Measurements from ENCODE around the gene CEMP1. TPM values are rescaled to one million over a fixed set of nuclear protein-coding genes. Genes with fewer than 3 reads are reported as not detected.
A peak's percentile ranks its signal among the peaks of the same experiment; 100 is the strongest.

Gene CEMP1
- total and polyA plus RNA-seq, 10 of the 15 experiments (the other 5 are each of a cell fraction or from before 2014, with no cell fraction given): 0.05 to 8.2 (median 1.5) TPM; not detected in 5

DNA sequence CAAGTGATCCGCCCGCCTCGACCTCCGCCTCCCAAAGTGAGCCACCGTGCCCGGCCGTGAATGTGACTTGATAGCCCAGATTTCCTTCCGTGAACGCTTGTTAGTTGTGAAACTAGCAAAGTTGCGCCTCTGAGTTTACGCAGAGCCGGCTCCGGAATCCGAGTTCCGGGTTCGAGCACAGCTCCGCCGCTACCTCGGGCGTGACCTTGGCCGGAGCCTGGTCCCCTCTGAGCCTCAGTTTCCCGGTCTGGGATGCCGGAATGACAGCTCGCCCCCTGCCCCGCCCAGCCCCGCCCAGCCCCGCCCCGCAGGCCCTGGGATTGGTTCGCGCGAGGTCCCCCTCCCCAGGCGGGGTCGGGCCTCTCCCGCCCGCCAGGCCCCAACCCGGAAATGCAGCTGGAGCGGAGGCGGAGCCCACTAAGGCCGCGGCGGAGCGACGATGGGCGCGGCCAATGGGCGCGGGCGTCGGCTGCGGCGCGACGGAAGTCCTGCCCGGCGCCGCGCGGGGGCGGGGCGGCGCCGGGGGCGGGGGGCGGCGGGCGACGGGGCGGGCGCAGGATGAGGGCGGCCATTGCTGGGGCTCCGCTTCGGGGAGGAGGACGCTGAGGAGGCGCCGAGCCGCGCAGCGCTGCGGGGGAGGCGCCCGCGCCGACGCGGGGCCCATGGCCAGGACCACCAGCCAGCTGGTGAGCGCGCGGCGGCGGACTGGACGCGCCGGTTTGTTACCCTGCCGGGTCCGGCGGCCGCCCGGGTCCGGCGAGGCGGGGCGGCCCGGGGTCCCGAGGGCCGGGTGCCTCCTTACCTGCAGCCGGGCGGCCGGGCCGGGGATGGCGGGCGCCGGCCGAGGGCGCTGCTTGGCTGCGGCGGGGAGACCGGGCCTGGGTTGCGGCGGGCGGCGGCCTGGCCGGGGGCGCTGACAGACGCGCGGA, 6.5 kb upstream of the CEMP1 start, which contains the start of gene PDPK1 (continued):
- TF ChIP-seq RFX5 (IDR thresholded peaks at IDR 0.05; ENCODE audit: low read depth, low read length) (no peak), RB1 (IDR thresholded peaks at IDR 0.05; ENCODE audit: borderline replicate concordance) (peak; percentile 56; the same call in 1 of the 2 replicates), SREBF1 (IDR thresholded peaks at IDR 0.05; ENCODE audit: low read length) (no peak), PAX8 (IDR thresholded peaks at IDR 0.05) (no peak), EP300 (IDR thresholded peaks at IDR 0.05; ENCODE audit: borderline replicate concordance in 1 of 2, control insufficient read depth in 1 of 2, low read depth in 2 of 2, low read length in 2 of 2) (no peak), NR2C2 (IDR thresholded peaks at IDR 0.05; ENCODE audit: borderline replicate concordance, control insufficient read depth, insufficient read length, low read depth) (no peak), CBX5 (IDR thresholded peaks at IDR 0.05; ENCODE audit: low read depth) (no peak), SMC3 (IDR thresholded peaks at IDR 0.05; ENCODE audit: borderline replicate concordance, low read length) (no peak), HDGF (IDR thresholded peaks at IDR 0.05) (no peak), NBN (IDR thresholded peaks at IDR 0.05) (peak; percentile 24; the same call in 1 of the 2 replicates), ASH2L (IDR thresholded peaks at IDR 0.05; ENCODE audit: borderline replicate concordance, low read depth) (no peak), RCOR1 (conservative IDR thresholded peaks at IDR 0.05; ENCODE audit: low read depth, low read length) (no peak), TCF3 (IDR thresholded peaks at IDR 0.05; ENCODE audit: borderline replicate concordance, insufficient read depth, low read depth, low read length) (no peak), CBFB (IDR thresholded peaks at IDR 0.05; ENCODE audit: low read depth) (no peak), EZH2 (IDR thresholded peaks at IDR 0.05; ENCODE audit: borderline replicate concordance, control insufficient read depth, low read depth, low read length) (no peak), POLR2A (IDR thresholded peaks at IDR 0.05; ENCODE audit: low read depth, low read length) (peak; percentile 80), NR2C1 (IDR thresholded peaks at IDR 0.05) (peak; percentile 57; the same call in 1 of the 2 replicates), ESRRA (IDR thresholded peaks at IDR 0.05; ENCODE audit: low read length) (peak; percentile 54; the same call in 1 of the 2 replicates), CHD1 (IDR thresholded peaks at IDR 0.05; ENCODE audit: low read depth, low read length) (no peak), ZSCAN29 (IDR thresholded peaks at IDR 0.05) (no peak), ZNF207 (IDR thresholded peaks at IDR 0.05; ENCODE audit: borderline replicate concordance) (no peak), NRF1 (conservative IDR thresholded peaks at IDR 0.05; ENCODE audit: low read depth, low read length) (no peak), TBL1XR1 (IDR thresholded peaks at IDR 0.05; ENCODE audit: low read depth, low read length) (no peak), SMAD5 (IDR thresholded peaks at IDR 0.05; ENCODE audit: low read depth) (no peak), RUNX3 (IDR thresholded peaks at IDR 0.05; ENCODE audit: low read length) (no peak), POU2F2 (IDR thresholded peaks at IDR 0.05; ENCODE audit: borderline replicate concordance, low read depth, low read length) (no peak), POLR2AphosphoS2 (IDR thresholded peaks at IDR 0.05; ENCODE audit: low read depth, low read length) (no peak)
- TF ChIP-seq, protein P1, sequence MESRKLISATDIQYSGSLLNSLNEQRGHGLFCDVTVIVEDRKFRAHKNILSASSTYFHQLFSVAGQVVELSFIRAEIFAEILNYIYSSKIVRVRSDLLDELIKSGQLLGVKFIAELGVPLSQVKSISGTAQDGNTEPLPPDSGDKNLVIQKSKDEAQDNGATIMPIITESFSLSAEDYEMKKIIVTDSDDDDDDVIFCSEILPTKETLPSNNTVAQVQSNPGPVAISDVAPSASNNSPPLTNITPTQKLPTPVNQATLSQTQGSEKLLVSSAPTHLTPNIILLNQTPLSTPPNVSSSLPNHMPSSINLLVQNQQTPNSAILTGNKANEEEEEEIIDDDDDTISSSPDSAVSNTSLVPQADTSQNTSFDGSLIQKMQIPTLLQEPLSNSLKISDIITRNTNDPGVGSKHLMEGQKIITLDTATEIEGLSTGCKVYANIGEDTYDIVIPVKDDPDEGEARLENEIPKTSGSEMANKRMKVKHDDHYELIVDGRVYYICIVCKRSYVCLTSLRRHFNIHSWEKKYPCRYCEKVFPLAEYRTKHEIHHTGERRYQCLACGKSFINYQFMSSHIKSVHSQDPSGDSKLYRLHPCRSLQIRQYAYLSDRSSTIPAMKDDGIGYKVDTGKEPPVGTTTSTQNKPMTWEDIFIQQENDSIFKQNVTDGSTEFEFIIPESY (IDR thresholded peaks at IDR 0.05): no peak
- TF ChIP-seq, protein P2, sequence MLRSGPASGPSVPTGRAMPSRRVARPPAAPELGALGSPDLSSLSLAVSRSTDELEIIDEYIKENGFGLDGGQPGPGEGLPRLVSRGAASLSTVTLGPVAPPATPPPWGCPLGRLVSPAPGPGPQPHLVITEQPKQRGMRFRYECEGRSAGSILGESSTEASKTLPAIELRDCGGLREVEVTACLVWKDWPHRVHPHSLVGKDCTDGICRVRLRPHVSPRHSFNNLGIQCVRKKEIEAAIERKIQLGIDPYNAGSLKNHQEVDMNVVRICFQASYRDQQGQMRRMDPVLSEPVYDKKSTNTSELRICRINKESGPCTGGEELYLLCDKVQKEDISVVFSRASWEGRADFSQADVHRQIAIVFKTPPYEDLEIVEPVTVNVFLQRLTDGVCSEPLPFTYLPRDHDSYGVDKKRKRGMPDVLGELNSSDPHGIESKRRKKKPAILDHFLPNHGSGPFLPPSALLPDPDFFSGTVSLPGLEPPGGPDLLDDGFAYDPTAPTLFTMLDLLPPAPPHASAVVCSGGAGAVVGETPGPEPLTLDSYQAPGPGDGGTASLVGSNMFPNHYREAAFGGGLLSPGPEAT (IDR thresholded peaks at IDR 0.05; ENCODE audit: low read depth): no peak
- TF ChIP-seq, protein P3, sequence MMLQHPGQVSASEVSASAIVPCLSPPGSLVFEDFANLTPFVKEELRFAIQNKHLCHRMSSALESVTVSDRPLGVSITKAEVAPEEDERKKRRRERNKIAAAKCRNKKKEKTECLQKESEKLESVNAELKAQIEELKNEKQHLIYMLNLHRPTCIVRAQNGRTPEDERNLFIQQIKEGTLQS (IDR thresholded peaks at IDR 0.05; ENCODE audit: borderline replicate concordance, extremely low read depth, low read depth, low read length): no peak
